Measurements from ENCODE around the gene SCGN.

SCGN gene

DNA sequence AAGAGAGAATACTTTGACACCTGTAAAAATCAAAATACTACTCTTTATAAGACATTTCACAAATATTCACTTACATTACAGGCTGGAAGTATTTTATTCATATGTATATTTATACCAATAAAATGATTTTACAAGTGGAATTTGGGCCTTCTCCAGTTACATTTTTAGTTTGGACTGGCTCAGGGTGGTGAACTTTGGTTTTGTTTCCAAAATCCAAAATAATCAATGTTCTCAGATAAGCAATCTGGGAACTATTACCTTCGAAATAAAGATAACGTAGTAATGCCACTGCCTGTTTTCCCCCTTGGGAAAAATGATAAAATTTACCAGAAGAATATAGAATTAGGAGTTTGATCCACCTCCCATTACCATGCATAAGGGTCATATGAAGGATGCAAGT, 31.6 kb upstream of the SCGN start:
- H3K4me3 ChIP-seq: no peak overlapping the region
- no peaks in the 10 kb centered on the region for H4K20me1 ChIP-seq
- no peaks in the 10 kb centered on the region for H3K4me1 ChIP-seq
- H3K9me3 ChIP-seq: no peaks in the 10 kb centered on the region
- no peak for TF ChIP-seq Cebpa-rat (IDR thresholded peaks at IDR 0.05)
- H3K27ac ChIP-seq: no peak overlapping the region
- no peak overlapping the region for H3K9ac ChIP-seq
- H3K4me2 ChIP-seq: no peak overlapping the region
- H3K36me3 ChIP-seq: no peaks in the 10 kb centered on the region
- H3K27me3 ChIP-seq: no peaks in the 10 kb centered on the region; the same call in 1 of the 2 replicates

DNA sequence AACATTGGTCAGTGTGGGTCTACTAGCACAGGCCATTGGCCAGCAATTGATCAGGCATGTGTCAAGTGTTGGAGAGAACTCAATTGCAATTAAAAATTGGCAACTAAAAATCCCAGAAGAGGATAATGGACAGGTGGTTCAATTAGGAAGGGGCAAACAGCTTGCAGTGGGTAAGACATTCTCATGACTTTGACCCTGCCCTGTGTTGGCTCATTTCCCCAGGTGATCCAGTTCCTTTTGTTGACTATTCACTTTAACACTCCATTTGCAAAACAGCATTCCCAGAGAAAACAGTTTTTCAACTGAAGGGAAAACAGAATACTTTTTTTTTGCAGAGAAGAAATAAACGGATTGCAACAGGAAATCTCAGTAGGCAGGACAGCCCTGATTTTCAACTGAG, 28.9 kb upstream of the SCGN start:
- no peaks in the 10 kb centered on the region; the same call in 1 of the 2 replicates for H3K27me3 ChIP-seq
- H4K20me1 ChIP-seq: no peaks in the 10 kb centered on the region
- no peak overlapping the region for H3K4me2 ChIP-seq
- no peaks in the 10 kb centered on the region for H3K4me1 ChIP-seq
- no peak overlapping the region for H3K4me3 ChIP-seq
- H3K9me3 ChIP-seq: no peaks in the 10 kb centered on the region
- H3K27ac ChIP-seq: no peak overlapping the region
- H3K9ac ChIP-seq: no peak overlapping the region
- TF ChIP-seq Cebpa-rat (IDR thresholded peaks at IDR 0.05): no peak
- H3K36me3 ChIP-seq: no peaks in the 10 kb centered on the region

DNA sequence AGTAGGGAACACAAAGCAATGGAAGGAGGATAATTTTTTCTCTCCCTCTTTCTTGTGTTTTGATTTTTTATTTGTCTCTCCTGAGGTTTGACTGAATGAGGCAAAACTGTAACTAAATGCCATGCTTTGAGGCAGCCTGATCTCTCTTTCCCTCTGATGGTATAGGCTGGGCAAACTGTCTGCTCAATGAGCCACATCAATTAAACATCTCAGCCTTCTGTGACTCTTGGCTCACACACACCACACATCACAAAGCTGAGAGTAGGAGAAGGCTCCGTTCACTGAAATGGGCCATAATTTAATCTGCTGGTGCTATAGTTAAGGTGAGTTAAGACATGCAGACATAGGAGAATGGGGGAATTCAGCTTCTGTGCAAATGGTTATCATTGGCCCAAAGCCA, 28.1 kb upstream of the SCGN start:
- Histone ChIP-seq H3K4me3 (no peak overlapping the region), H3K27ac (no peak overlapping the region), H3K27me3 (no peaks in the 10 kb centered on the region; the same call in 1 of the 2 replicates), H3K9ac (no peak overlapping the region), H4K20me1 (no peaks in the 10 kb centered on the region), H3K4me1 (no peaks in the 10 kb centered on the region), H3K36me3 (no peaks in the 10 kb centered on the region), H3K4me2 (no peak overlapping the region), H3K9me3 (no peaks in the 10 kb centered on the region)
- no peak for TF ChIP-seq Cebpa-rat (IDR thresholded peaks at IDR 0.05)

DNA sequence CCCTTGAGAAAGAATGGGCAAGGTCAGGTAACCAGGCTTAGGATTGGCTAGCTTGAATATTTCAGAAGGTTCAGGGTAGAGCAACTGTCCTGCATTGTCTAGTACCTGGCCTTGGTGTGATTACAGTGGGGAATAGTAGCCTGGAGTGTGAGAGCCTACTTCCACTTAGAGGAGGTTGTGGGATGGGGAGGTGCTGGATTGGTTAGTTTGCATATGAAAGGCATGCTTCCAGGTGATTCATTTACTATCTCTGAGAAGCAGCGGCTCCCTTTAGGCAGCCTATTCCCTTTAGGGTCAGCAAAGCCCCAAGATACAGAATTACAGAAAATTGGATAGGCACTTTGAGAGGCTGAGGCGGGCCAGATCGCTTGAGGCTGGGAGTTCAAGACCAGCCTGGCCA, 25.0 kb upstream of the SCGN start:
- no peak for TF ChIP-seq Cebpa-rat (IDR thresholded peaks at IDR 0.05)
- Histone ChIP-seq H3K27ac (no peak overlapping the region), H3K9ac (no peak overlapping the region), H4K20me1 (no peaks in the 10 kb centered on the region), H3K4me2 (no peak overlapping the region), H3K36me3 (no peaks in the 10 kb centered on the region), H3K4me1 (no peaks in the 10 kb centered on the region), H3K9me3 (no peaks in the 10 kb centered on the region), H3K27me3 (no peaks in the 10 kb centered on the region), H3K4me3 (no peak overlapping the region)

DNA sequence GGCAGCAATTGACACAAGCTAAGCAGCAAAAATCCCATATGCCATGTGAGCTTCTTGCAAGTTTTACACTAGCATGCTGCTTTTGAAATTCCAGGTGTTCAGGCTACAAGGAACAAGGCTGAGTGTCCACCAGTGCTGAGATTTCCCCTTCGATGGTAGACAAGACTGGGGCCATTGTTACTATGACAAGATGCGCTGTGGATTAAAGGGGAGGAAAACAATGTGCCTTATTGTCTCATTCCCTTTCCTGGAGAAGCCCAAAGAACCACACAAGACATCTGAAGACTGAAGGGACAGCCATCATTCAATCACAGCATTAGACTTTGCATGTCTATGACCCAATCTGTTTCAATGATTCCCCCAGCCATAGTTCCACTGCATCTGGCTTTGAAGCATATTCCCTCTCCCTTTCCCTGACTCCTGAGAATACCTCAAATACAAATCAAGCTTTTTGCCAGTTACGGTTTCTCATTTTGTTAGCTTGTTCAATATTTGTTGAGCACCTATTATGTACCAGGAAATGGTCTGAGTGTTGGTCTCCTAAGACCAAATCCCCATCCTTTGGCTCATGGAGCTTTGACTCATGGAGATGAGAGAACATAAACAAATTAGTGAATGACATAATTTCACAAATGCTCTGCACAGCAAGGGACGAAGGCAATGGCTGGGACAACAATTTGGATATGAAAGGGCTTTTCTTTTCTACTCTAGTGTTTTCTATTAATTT, 23.4 kb upstream of the SCGN start:
- no peaks in the 10 kb centered on the region for H3K36me3 ChIP-seq
- no peak overlapping the region for H3K9ac ChIP-seq
- H3K27me3 ChIP-seq: no peaks in the 10 kb centered on the region
- H3K27ac ChIP-seq: no peak overlapping the region
- H4K20me1 ChIP-seq: no peaks in the 10 kb centered on the region
- no peaks in the 10 kb centered on the region for H3K9me3 ChIP-seq
- H3K4me3 ChIP-seq: no peak overlapping the region
- TF ChIP-seq Cebpa-rat (IDR thresholded peaks at IDR 0.05): no peak
- no peaks in the 10 kb centered on the region for H3K4me1 ChIP-seq
- no peak overlapping the region for H3K4me2 ChIP-seq

DNA sequence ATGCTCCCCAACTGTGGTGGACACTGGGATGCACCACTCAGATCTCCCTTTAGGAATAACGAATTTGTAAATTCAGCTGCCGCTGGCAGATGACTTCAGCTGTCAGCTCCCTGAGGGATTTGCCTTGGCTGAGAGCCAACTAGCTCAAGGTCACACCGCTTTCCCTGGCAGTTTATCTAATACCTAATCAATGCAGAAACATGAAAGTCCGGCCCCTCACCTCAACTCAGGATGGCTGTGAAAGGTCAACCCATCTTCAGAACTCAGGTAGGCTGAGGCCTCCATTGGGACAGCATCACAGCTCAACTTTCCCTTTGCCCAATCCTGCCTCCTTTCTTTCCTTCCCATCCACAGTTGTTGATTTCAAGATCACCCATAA, 22.8 kb upstream of the SCGN start:
- Histone ChIP-seq H3K36me3 (no peaks in the 10 kb centered on the region), H3K9me3 (no peaks in the 10 kb centered on the region), H3K27me3 (no peaks in the 10 kb centered on the region), H3K4me3 (no peak overlapping the region), H4K20me1 (no peaks in the 10 kb centered on the region), H3K4me1 (no peaks in the 10 kb centered on the region), H3K27ac (no peak overlapping the region), H3K4me2 (no peak overlapping the region), H3K9ac (no peak overlapping the region)
- no peak for TF ChIP-seq Cebpa-rat (IDR thresholded peaks at IDR 0.05)

DNA sequence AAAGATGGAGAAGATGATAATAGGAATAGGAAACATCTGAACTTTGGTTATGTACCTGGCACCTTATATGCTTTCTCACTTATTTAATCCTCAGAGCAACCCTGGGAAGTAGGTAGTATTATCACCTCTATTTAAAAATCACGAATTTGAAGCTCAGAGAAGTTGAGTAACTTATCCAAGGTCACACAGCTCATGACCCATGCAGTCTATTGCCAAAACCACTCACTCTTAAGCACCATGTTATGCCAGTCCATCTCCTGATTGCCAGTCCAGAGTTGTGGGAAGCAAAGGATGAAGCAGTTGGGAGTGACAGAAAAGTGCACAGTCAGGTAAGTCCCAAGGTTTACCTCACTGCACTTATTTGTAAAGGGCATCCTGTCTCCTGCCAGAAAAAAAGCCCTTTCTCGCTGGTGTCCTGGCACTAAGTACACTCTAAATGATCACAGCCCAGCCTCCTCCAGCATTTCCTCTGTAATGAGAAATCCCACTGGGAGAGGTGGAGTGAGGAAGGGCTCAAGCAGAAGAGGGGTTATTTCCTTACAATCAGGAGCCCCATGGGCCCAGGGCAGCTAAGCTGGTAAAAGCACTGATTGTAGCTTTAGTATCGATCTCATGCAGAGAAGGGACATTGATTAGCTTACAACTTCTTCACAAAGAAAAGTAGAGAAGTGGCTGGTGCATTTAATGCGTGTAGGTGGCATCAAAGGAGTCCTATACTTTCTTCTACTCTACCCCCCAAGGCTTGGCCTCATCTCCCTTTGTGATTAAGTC, 21.3 kb upstream of the SCGN start:
- Histone ChIP-seq H3K9ac (no peak overlapping the region), H3K27me3 (no peaks in the 10 kb centered on the region), H3K4me1 (no peaks in the 10 kb centered on the region), H4K20me1 (no peaks in the 10 kb centered on the region), H3K27ac (no peak overlapping the region), H3K36me3 (no peaks in the 10 kb centered on the region), H3K4me2 (no peak overlapping the region), H3K4me3 (no peak overlapping the region), H3K9me3 (no peaks in the 10 kb centered on the region)
- TF ChIP-seq Cebpa-rat (IDR thresholded peaks at IDR 0.05): no peak

DNA sequence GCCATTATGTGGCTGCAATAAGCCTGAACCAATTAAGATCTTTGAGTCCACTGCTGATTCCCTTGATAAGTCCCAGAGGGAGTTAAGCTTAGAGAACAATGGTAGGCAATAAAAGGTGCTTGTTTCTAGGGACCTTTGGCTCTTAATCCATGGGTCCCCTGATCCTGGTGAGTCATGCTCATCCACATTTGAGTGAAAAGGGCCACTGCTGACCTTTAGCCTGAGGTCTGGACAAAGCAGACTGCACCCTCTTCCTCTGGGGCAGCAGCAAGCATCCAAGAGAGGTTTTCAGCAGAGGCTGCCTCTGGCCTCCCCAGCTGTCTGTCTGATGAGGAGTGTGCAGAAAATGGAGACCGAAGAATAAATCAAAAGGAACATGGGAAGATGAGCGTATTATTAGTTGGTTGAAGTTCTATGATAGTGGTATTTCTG, 16.1 kb upstream of the SCGN start:
- H3K4me1 ChIP-seq: no peaks in the 10 kb centered on the region
- no peaks in the 10 kb centered on the region for H3K27me3 ChIP-seq
- H3K27ac ChIP-seq: no peak overlapping the region
- H3K4me3 ChIP-seq: no peak overlapping the region
- no peaks in the 10 kb centered on the region for H4K20me1 ChIP-seq
- TF ChIP-seq Cebpa-rat (IDR thresholded peaks at IDR 0.05): no peak
- no peaks in the 10 kb centered on the region for H3K9me3 ChIP-seq
- H3K36me3 ChIP-seq: no peaks in the 10 kb centered on the region
- no peak overlapping the region for H3K9ac ChIP-seq
- no peak overlapping the region for H3K4me2 ChIP-seq

DNA sequence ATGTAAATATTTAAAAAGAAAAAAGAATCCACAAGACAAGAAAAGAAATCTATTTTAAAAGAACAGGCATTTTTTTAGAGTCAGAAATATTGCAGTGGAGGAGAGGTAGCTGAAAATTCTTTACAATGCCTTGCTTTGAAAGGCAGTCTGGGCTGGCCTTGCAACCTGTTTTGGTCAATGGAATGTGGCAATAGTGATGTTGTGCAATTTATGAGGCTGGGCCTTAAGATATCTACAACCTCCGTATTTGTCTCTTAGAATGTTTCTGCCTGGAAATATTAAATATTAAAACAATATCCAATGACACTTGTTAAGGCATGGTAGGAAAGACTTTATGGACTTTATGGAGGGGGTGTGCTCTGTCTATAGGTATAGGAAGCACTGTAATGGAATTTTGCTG, 14.8 kb upstream of the SCGN start:
- H3K9ac ChIP-seq: no peak overlapping the region
- no peak overlapping the region for H3K4me3 ChIP-seq
- H3K27me3 ChIP-seq: no peaks in the 10 kb centered on the region
- no peak for TF ChIP-seq Cebpa-rat (IDR thresholded peaks at IDR 0.05)
- H4K20me1 ChIP-seq: no peaks in the 10 kb centered on the region
- H3K36me3 ChIP-seq: no peaks in the 10 kb centered on the region
- no peaks in the 10 kb centered on the region for H3K4me1 ChIP-seq
- H3K27ac ChIP-seq: no peak overlapping the region
- H3K4me2 ChIP-seq: no peak overlapping the region
- H3K9me3 ChIP-seq: no peaks in the 10 kb centered on the region

DNA sequence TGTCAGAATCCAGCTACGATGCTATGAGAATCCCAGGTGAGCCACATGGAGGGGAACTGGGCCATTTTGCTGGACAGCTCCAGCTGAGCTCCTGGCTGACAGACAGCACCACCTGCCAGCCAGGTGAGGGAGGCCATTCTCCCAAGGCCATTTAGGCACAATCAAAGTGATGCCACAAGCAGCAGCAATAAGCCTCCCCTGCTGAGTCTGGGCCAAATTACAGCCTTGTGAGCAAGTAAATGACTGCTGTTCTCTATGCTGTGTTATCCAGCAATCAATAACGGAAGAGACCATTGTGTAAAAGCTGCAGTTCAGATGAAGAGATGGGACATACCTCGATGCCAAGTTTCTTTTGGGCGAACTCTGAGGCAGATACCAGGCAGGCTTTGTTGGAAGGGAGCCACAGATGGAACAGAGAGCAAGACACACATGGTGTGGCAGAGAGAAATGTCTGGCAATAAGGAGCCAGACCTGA, 14.0 kb upstream of the SCGN start:
- Histone ChIP-seq H3K27ac (no peak overlapping the region), H3K9me3 (no peaks in the 10 kb centered on the region), H4K20me1 (no peaks in the 10 kb centered on the region), H3K4me1 (no peaks in the 10 kb centered on the region), H3K4me2 (no peak overlapping the region), H3K27me3 (no peaks in the 10 kb centered on the region), H3K36me3 (no peaks in the 10 kb centered on the region), H3K4me3 (no peak overlapping the region), H3K9ac (no peak overlapping the region)
- no peak for TF ChIP-seq Cebpa-rat (IDR thresholded peaks at IDR 0.05)

All from BLaER1 (cell line).